ENCODE measurements around the gene APMAP.

APMAP gene

GRCh38 chr20:24960302-24960801 lies 32.2 kb downstream of the APMAP start:
- no peaks in the 10 kb centered on the region for H3K27me3 ChIP-seq (replicated peaks; ENCODE audit: control insufficient read depth, insufficient read depth, low read length, poor library complexity, severe bottlenecking)
- no peak overlapping the region for H3K27ac ChIP-seq (ENCODE audit: insufficient read depth, low read length, poor library complexity, severe bottlenecking)
- H3K36me3 ChIP-seq (ENCODE audit: control insufficient read depth, insufficient read depth, low read length), result peaks cover 49% of the 10 kb centered on the region
- H3K9me3 ChIP-seq (ENCODE audit: control insufficient read depth, low read length), result no peaks in the 10 kb centered on the region
- no peaks in the 10 kb centered on the region for H3K4me1 ChIP-seq (ENCODE audit: control insufficient read depth, insufficient read depth, low read length, poor library complexity, severe bottlenecking)
- DNase-seq, result no peak
- H3K4me3 ChIP-seq (ENCODE audit: insufficient read depth, low read depth, low read length, poor library complexity, severe bottlenecking), result no peak overlapping the region

- Histone ChIP-seq H3K27ac (ENCODE audit: insufficient read depth, low read length, poor library complexity, severe bottlenecking) (no peak overlapping the region), H3K4me3 (ENCODE audit: insufficient read depth, low read depth, low read length, poor library complexity, severe bottlenecking) (no peak overlapping the region), H3K36me3 (ENCODE audit: control insufficient read depth, insufficient read depth, low read length) (peaks cover 45% of the 10 kb centered on the region), H3K27me3 (replicated peaks; ENCODE audit: control insufficient read depth, insufficient read depth, low read length, poor library complexity, severe bottlenecking) (no peaks in the 10 kb centered on the region), H3K9me3 (ENCODE audit: control insufficient read depth, low read length) (no peaks in the 10 kb centered on the region), H3K4me1 (ENCODE audit: control insufficient read depth, insufficient read depth, low read length, poor library complexity, severe bottlenecking) (peaks cover 5% of the 10 kb centered on the region)
- DNase-seq, result no peak
Measured at GRCh38 chr20:24959591-24960301, 32.8 kb downstream of the APMAP start.

- peaks cover 37% of the 10 kb centered on the region for H3K36me3 ChIP-seq (ENCODE audit: control insufficient read depth, insufficient read depth, low read length)
- H3K4me1 ChIP-seq (ENCODE audit: control insufficient read depth, insufficient read depth, low read length, poor library complexity, severe bottlenecking), result peaks cover 5% of the 10 kb centered on the region
- no peaks in the 10 kb centered on the region for H3K9me3 ChIP-seq (ENCODE audit: control insufficient read depth, low read length)
- DNase-seq, result no peak
- no peak overlapping the region for H3K4me3 ChIP-seq (ENCODE audit: insufficient read depth, low read depth, low read length, poor library complexity, severe bottlenecking)
- H3K27ac ChIP-seq (ENCODE audit: insufficient read depth, low read length, poor library complexity, severe bottlenecking), result no peak overlapping the region
- H3K27me3 ChIP-seq (replicated peaks; ENCODE audit: control insufficient read depth, insufficient read depth, low read length, poor library complexity, severe bottlenecking), result no peaks in the 10 kb centered on the region
Measured at GRCh38 chr20:24958506-24959385, 33.8 kb downstream of the APMAP start.

- H3K4me1 ChIP-seq (ENCODE audit: control insufficient read depth, insufficient read depth, low read length, poor library complexity, severe bottlenecking), result peaks cover 5% of the 10 kb centered on the region
- no peaks in the 10 kb centered on the region for H3K27me3 ChIP-seq (replicated peaks; ENCODE audit: control insufficient read depth, insufficient read depth, low read length, poor library complexity, severe bottlenecking)
- no peaks in the 10 kb centered on the region for H3K9me3 ChIP-seq (ENCODE audit: control insufficient read depth, low read length)
- H3K36me3 ChIP-seq (ENCODE audit: control insufficient read depth, insufficient read depth, low read length), result peaks cover 28% of the 10 kb centered on the region
- no peak for DNase-seq
- H3K4me3 ChIP-seq (ENCODE audit: insufficient read depth, low read depth, low read length, poor library complexity, severe bottlenecking), result no peak overlapping the region
- H3K27ac ChIP-seq (ENCODE audit: insufficient read depth, low read length, poor library complexity, severe bottlenecking), result no peak overlapping the region
Measured at GRCh38 chr20:24957326-24958016, 35.1 kb downstream of the APMAP start.

- Histone ChIP-seq H3K4me1 (ENCODE audit: control insufficient read depth, insufficient read depth, low read length, poor library complexity, severe bottlenecking) (peaks cover 5% of the 10 kb centered on the region), H3K4me3 (ENCODE audit: insufficient read depth, low read depth, low read length, poor library complexity, severe bottlenecking) (no peak overlapping the region), H3K36me3 (ENCODE audit: control insufficient read depth, insufficient read depth, low read length) (peaks cover 21% of the 10 kb centered on the region), H3K27ac (ENCODE audit: insufficient read depth, low read length, poor library complexity, severe bottlenecking) (no peak overlapping the region), H3K9me3 (ENCODE audit: control insufficient read depth, low read length) (no peaks in the 10 kb centered on the region), H3K27me3 (replicated peaks; ENCODE audit: control insufficient read depth, insufficient read depth, low read length, poor library complexity, severe bottlenecking) (no peaks in the 10 kb centered on the region)
- no peak for DNase-seq
Measured at GRCh38 chr20:24956001-24956841, 36.3 kb downstream of the APMAP start.

DNA sequence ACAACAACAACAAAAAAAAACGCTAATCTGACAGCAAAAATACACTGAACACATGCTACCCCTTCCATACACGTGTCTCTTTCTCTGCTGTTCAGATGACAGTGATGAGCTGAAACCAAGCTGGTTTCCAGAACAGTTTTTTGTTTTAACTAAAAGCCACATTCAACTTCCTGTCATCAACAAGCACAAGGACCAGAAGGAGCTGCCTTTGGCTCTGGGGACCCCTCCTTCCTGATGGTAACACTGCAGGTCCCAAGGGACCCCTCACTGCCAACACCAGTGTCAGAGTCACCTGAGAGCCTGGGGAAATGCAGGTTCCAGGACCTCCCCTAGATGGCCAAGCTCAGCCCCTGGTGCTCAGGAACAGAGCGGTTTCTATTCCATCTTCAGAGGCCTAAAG lies 37.5 kb downstream of the APMAP start:
- H3K9me3 ChIP-seq (ENCODE audit: control insufficient read depth, low read length), result no peaks in the 10 kb centered on the region
- no peaks in the 10 kb centered on the region for H3K27me3 ChIP-seq (replicated peaks; ENCODE audit: control insufficient read depth, insufficient read depth, low read length, poor library complexity, severe bottlenecking)
- no peak overlapping the region for H3K4me3 ChIP-seq (ENCODE audit: insufficient read depth, low read depth, low read length, poor library complexity, severe bottlenecking)
- H3K36me3 ChIP-seq (ENCODE audit: control insufficient read depth, insufficient read depth, low read length), result peaks cover 16% of the 10 kb centered on the region
- H3K27ac ChIP-seq (ENCODE audit: insufficient read depth, low read length, poor library complexity, severe bottlenecking), result no peak overlapping the region
- H3K4me1 ChIP-seq (ENCODE audit: control insufficient read depth, insufficient read depth, low read length, poor library complexity, severe bottlenecking), result peaks cover 10% of the 10 kb centered on the region
- peak in 1 of 3 donors; percentile 8 for DNase-seq

GRCh38 chr20:24954566-24954965 lies 38.0 kb downstream of the APMAP start:
- H3K36me3 ChIP-seq (ENCODE audit: control insufficient read depth, insufficient read depth, low read length), result peaks cover 12% of the 10 kb centered on the region
- no peak overlapping the region for H3K27ac ChIP-seq (ENCODE audit: insufficient read depth, low read length, poor library complexity, severe bottlenecking)
- H3K4me1 ChIP-seq (ENCODE audit: control insufficient read depth, insufficient read depth, low read length, poor library complexity, severe bottlenecking), result peaks cover 15% of the 10 kb centered on the region
- no peaks in the 10 kb centered on the region for H3K9me3 ChIP-seq (ENCODE audit: control insufficient read depth, low read length)
- no peaks in the 10 kb centered on the region for H3K27me3 ChIP-seq (replicated peaks; ENCODE audit: control insufficient read depth, insufficient read depth, low read length, poor library complexity, severe bottlenecking)
- no peak for DNase-seq
- H3K4me3 ChIP-seq (ENCODE audit: insufficient read depth, low read depth, low read length, poor library complexity, severe bottlenecking), result no peak overlapping the region

- Histone ChIP-seq H3K27ac (ENCODE audit: insufficient read depth, low read length, poor library complexity, severe bottlenecking) (no peak overlapping the region), H3K4me1 (ENCODE audit: control insufficient read depth, insufficient read depth, low read length, poor library complexity, severe bottlenecking) (peaks cover 19% of the 10 kb centered on the region), H3K36me3 (ENCODE audit: control insufficient read depth, insufficient read depth, low read length) (peaks cover 10% of the 10 kb centered on the region), H3K27me3 (replicated peaks; ENCODE audit: control insufficient read depth, insufficient read depth, low read length, poor library complexity, severe bottlenecking) (no peaks in the 10 kb centered on the region), H3K4me3 (ENCODE audit: insufficient read depth, low read depth, low read length, poor library complexity, severe bottlenecking) (no peak overlapping the region), H3K9me3 (ENCODE audit: control insufficient read depth, low read length) (no peaks in the 10 kb centered on the region)
- DNase-seq, result no peak
Measured at GRCh38 chr20:24954151-24954550, 38.4 kb downstream of the APMAP start.

DNA sequence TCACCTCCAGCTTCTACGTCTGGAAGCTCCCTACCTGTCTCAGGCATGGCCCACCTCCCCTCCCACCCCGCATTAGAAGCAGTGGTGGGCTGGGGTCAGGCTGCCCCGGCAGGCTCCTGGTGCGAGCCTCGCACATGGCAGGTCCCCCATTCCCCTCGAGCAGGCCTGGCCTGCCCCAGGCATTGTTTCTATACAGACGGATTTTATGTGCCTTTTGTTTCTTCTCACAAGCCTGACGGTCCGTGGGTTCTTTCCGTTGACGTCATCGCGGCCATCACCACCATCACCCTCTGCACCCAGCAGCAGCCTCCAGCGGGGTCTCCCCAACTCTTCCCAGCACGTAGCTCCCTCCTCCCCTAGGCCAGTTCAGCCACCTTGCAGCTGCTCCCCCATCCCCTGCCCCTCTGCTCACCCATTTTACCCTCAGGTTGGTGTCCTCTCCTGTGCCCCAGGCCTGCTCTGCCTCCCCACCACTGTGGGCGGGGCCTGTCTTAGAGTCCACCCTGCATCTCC lies 38.9 kb downstream of the APMAP start:
- DNase-seq, result peak in 1 of 3 donors; percentile 36
- Histone ChIP-seq H3K9me3 (ENCODE audit: control insufficient read depth, low read length) (no peaks in the 10 kb centered on the region), H3K27ac (ENCODE audit: insufficient read depth, low read length, poor library complexity, severe bottlenecking) (no peak overlapping the region), H3K4me1 (ENCODE audit: control insufficient read depth, insufficient read depth, low read length, poor library complexity, severe bottlenecking) (peaks cover 21% of the 10 kb centered on the region), H3K36me3 (ENCODE audit: control insufficient read depth, insufficient read depth, low read length) (peaks cover 5% of the 10 kb centered on the region), H3K4me3 (ENCODE audit: insufficient read depth, low read depth, low read length, poor library complexity, severe bottlenecking) (no peak overlapping the region), H3K27me3 (replicated peaks; ENCODE audit: control insufficient read depth, insufficient read depth, low read length, poor library complexity, severe bottlenecking) (no peaks in the 10 kb centered on the region)

All from effector memory CD4-positive, alpha-beta T cell (primary cell).